Activated CD8-positive, alpha-beta T cell treated with anti-CD3 and anti-CD28 coated beads for 36 hours (primary cell): ENCODE results near the gene PRODH. TPM values are rescaled to one million over a fixed set of nuclear protein-coding genes. Genes with fewer than 3 reads are reported as not detected.
"Not testable (repeated sequence)": the region's sequence is repeated elsewhere in the genome, so short reads cannot be mapped to it uniquely, and the experiment has no call there.

ENCODE experiments used
- ATAC-seq: fragments of 200-7000 bp; cut with Tn5 transposase; one replicate; pipeline ENCODE4 v1.10.0; 2021; ENCODE audit warnings: mild to moderate bottlenecking, moderate library complexity
- CTCF ChIA-PET: fragments of 350-600 bp; sonication (Branson Sonifier 250); formaldehyde crosslinking; loops from one replicate; lab custom pipeline; 2021; ENCODE audit warnings: antibody characterized with exemption; lab: Charles Lee
- POLR2A ChIA-PET: fragments of 350-600 bp; sonication (Branson Sonifier 250); formaldehyde crosslinking; loops from one replicate; lab custom pipeline; 2021; ENCODE audit warnings: antibody characterized with exemption; lab: Charles Lee
- DNase-seq: peaks from one replicate; pipeline ENCODE4 v3.0.0-alpha.2; 2020
- H3K27ac Mint-ChIP-seq: one replicate; pipeline ENCODE4 v1.8.0; 2021; ENCODE audit warnings: mild to moderate bottlenecking, mixed read lengths
- H3K27me3 Mint-ChIP-seq: one replicate; pipeline ENCODE4 v1.8.0; 2021; ENCODE audit warnings: mixed read lengths
- H3K36me3 Mint-ChIP-seq: one replicate; pipeline ENCODE4 v1.8.0; 2021; ENCODE audit warnings: low read depth, mixed read lengths
- H3K4me1 Mint-ChIP-seq: one replicate; pipeline ENCODE4 v1.8.0; 2021; ENCODE audit warnings: low read depth, mixed read lengths
- H3K4me3 Mint-ChIP-seq: one replicate; pipeline ENCODE4 v1.8.0; 2021; ENCODE audit warnings: mild to moderate bottlenecking, moderate library complexity, mixed read lengths
- H3K9me3 Mint-ChIP-seq: one replicate; pipeline ENCODE4 v1.8.0; 2021; ENCODE audit warnings: mixed read lengths
- CTCF ChIP-seq: fragments of 200-600 bp; IDR thresholded peaks from one replicate; pipeline ENCODE4 v1.8.0; 2022; ENCODE audit warnings: antibody characterized with exemption, mild to moderate bottlenecking
- intact Hi-C: fragments of 100-400 bp; cut with micrococcal nuclease; formaldehyde crosslinking; loops from one replicate; pipeline ENCODE4 v1.10.0; 2022
- total RNA-seq, 2 experiments: library from RNA; stranded (reverse); gene quantifications; one replicate each; pipeline ENCODE4 v1.2.3, GENCODE V29; 2021

The PRODH gene
- total RNA-seq, 2 experiments from 2014 or later = not detected

DNA sequence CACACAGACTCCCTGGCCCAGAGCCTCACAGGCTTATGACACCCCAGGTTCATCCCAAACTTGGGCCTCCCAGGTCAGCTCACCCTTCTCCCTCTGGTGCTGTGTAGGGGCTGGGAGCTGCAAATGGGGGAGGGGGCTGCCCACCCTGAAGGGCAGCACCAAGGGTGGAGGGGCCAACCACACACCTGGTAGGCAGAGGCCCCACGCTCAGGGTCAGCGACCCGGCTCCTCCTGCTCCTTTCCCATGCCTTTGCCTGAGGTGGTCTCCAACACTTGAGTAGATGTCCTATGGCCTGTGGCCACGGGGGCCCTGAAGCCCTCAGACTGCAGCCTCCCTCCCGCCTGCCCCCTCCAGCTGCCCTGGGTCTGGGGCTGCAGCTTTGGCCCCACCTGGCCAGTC, 26.5 kb downstream of the PRODH start:
- H3K27me3 Mint-ChIP-seq = no peaks in the 10 kb centered on the region
- POLR2A ChIA-PET = no interaction called here

DNA sequence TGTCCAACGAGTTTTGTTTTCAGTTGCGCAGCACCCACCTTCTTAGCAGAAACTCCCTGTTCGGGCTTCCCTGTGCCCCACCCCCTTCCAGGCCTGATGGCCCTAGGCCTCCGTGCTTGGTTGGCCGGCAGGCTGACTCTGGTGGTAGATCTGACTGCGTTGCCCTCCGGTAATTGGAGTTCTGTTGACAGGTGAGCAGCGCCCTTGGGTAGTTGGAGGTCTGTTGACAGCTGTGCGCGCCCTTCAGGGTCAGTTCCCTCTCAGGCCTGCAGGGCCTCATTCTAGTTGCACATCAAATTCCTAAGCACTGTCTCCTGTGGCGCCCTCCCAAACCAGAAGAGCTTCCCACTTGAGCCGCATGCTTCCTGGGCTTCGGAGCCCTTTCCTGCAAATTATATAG, 29.2 kb downstream of the PRODH start:
- H3K4me1 Mint-ChIP-seq = no peaks in the 10 kb centered on the region
- CTCF ChIA-PET = interaction anchor here (3.3 kb wide), 1 partner anchor 30 kb away, joined by 8 read pairs; no protein-coding TSS in a partner anchor
- H3K27me3 Mint-ChIP-seq = no peaks in the 10 kb centered on the region
- intact Hi-C loops = no loop called here
- H3K27ac Mint-ChIP-seq = no peak overlapping the region
- no peak overlapping the region for H3K4me3 Mint-ChIP-seq
- no peak for TF ChIP-seq CTCF
- no peaks in the 10 kb centered on the region for H3K36me3 Mint-ChIP-seq
- DNase-seq = no peak
- POLR2A ChIA-PET = no interaction called here
- H3K9me3 Mint-ChIP-seq = no peaks in the 10 kb centered on the region
- no peak for ATAC-seq

More for the DNA sequence above, 26.5 kb downstream of the PRODH start:
- no peak overlapping the region for H3K4me3 Mint-ChIP-seq
- no peaks in the 10 kb centered on the region for H3K4me1 Mint-ChIP-seq
- no peak for DNase-seq
- no peaks in the 10 kb centered on the region for H3K9me3 Mint-ChIP-seq
- no peak overlapping the region for H3K27ac Mint-ChIP-seq
- CTCF ChIA-PET = no interaction called here
- no peak for ATAC-seq
- TF ChIP-seq CTCF = no peak
- intact Hi-C loops = no loop called here
- no peaks in the 10 kb centered on the region for H3K36me3 Mint-ChIP-seq

DNA sequence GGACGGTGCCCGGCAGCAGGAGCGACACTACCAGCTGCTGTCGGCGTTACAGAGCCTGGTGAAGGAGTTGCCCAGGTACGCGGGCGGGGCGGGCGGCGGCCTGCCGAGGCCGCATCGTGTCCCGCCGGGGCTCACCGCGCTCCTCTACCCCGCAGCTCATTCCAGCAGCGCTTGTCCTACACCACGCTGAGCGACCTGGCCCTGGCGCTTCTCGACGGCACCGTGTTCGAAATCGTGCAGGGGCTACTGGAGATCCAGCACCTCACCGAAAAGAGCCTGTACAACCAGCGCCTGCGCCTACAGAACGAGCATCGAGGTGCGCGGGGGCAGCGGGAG, 29.7 kb downstream of the PRODH start:
- not testable (repeated sequence) for H3K27me3 Mint-ChIP-seq

DNA sequence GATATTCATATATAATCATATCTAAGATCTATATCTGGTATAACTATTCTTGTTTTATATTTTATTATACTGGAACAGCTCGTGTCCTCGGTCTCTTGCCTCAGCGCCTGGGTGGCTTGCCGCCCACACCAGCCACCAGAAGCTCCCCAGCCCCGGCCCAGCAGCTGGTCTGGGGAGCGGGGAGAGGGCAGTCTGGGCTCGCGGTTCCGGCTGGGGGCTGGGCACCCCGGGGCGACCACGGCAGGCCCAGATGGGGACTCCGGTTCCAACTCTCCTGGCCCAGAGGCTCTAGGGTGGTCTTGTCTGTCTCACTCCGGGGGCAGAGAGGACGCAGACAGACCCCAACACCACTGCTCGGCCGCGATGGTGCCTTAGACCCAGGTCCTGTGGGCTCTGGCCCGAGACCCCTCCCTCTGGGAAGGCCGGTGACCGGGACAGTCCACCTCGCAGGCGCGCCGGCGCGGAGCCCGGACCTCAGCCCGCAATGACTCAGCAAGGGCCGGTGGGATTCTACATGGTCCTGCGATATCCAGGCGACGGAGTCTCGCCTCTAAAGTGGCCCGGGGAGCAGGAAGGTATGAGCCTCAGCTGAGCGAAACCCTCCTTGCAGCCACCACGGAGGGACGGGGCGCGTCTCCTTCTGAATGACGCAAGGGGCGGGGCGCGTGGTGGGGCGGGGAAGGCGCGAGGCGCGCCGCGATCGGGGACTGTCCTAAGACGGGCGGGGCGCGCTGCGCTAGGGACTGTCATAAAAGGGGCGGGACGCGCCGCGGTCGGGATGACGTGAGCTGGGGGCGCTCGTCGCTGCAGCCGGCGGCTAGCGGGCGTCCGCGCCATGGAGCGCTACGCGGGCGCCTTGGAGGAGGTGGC, 30.3 kb downstream of the PRODH start, which contains the start of gene DGCR6:
DGCR6 (plus strand) TSS at position 781 of the 870 bp plus-strand sequence; CDS start at position 836, 55 bp downstream.
- H3K4me3 Mint-ChIP-seq = no peak within 1 kb of the TSS
- no peaks in the 10 kb centered on the region for H3K4me1 Mint-ChIP-seq
- H3K9me3 Mint-ChIP-seq = no peaks in the 10 kb centered on the region
- TF ChIP-seq CTCF = no peak
- CTCF ChIA-PET = interaction anchor here (3.3 kb wide), 1 partner anchor 31 kb away, joined by 8 read pairs; no protein-coding TSS in a partner anchor
- no peak within 1 kb of the TSS for H3K27ac Mint-ChIP-seq
- intact Hi-C loops = no loop called here
- DNase-seq (no peak), ATAC-seq (peak; percentile 97)
- POLR2A ChIA-PET = no interaction called here
- H3K27me3 Mint-ChIP-seq = no peaks in the 10 kb centered on the region
- no peaks in the 10 kb centered on the region for H3K36me3 Mint-ChIP-seq

More for the DNA sequence above, 29.7 kb downstream of the PRODH start:
- DNase-seq, POLR2A ChIA-PET, H3K36me3 Mint-ChIP-seq, H3K9me3 Mint-ChIP-seq, H3K27ac Mint-ChIP-seq, intact Hi-C loops, H3K4me3 Mint-ChIP-seq, H3K4me1 Mint-ChIP-seq, ATAC-seq: not testable (repeated sequence)
- CTCF ChIA-PET = interaction anchor here (3.3 kb wide), 1 partner anchor 31 kb away, joined by 8 read pairs; no protein-coding TSS in a partner anchor

- POLR2A ChIA-PET, H3K27me3 Mint-ChIP-seq, H3K4me1 Mint-ChIP-seq, ATAC-seq, H3K27ac Mint-ChIP-seq, CTCF ChIA-PET, H3K4me3 Mint-ChIP-seq, H3K9me3 Mint-ChIP-seq, intact Hi-C loops, H3K36me3 Mint-ChIP-seq: not testable (repeated sequence)
- peak; percentile 48 for DNase-seq
Observed at GRCh38 chr22:18896037-18896657, 39.9 kb downstream of the PRODH start.

DNA sequence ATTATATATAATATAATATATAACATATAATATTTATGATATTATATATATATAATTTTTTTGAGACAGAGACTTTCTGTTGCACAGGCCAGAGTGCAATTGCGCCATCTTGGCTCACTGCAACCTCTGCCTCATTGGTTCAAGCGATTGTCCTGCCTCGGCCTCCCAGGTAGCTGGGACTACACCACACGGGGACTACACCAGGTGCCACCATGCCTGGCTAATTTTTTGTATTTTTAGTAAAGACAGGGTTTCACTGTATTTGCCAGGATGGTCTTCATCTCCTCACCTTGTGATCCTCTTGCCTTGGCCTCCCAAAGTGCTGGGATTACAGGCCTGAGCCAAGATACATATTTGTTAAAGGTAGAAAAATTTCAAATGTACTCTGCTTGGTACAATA, 42.3 kb downstream of the PRODH start:
- H3K27ac Mint-ChIP-seq, H3K36me3 Mint-ChIP-seq, H3K4me3 Mint-ChIP-seq, DNase-seq, H3K9me3 Mint-ChIP-seq, H3K4me1 Mint-ChIP-seq, CTCF ChIA-PET, ATAC-seq, intact Hi-C loops, POLR2A ChIA-PET, H3K27me3 Mint-ChIP-seq: not testable (repeated sequence)

GRCh38 chr22:18890510-18891192, 45.4 kb downstream of the PRODH start:
- H3K27me3 Mint-ChIP-seq, H3K9me3 Mint-ChIP-seq, intact Hi-C loops, CTCF ChIA-PET, ATAC-seq, DNase-seq, H3K4me3 Mint-ChIP-seq, POLR2A ChIA-PET, H3K27ac Mint-ChIP-seq, H3K4me1 Mint-ChIP-seq, H3K36me3 Mint-ChIP-seq: not testable (repeated sequence)
